Endothelial cell of umbilical vein (primary cell): Measurements from ENCODE around the gene PAIP2. TPM values are rescaled to one million over a fixed set of nuclear protein-coding genes. Genes with fewer than 3 reads are reported as not detected.

Experiments used
- BruUV-seq: library from RNA; stranded (reverse); fragments of 400-500 nt; replicated peaks from 2 replicates; lab custom pipeline; 2021; lab: Mats Ljungman, UMichigan
- CTCF ChIA-PET: fragments of 300-600, 350-600 bp; sonication (Branson Sonifier 250); formaldehyde crosslinking; loops from one replicate; lab custom pipeline; 2021; ENCODE audit warnings: antibody characterized with exemption, inconsistent platforms; lab: Charles Lee
- POLR2A ChIA-PET: fragments of 300-600, 350-600 bp; sonication (Branson Sonifier 250); formaldehyde crosslinking; loops from one replicate; lab custom pipeline; 2021; ENCODE audit warnings: antibody characterized with exemption, inconsistent platforms; lab: Charles Lee
- DNase-seq: peaks from one replicate; pipeline ENCODE4 v3.0.0-alpha.2; 2011; ENCODE audit warnings: low read depth, low spot score
- FAIRE-seq: peaks from 2 replicates; lab custom pipeline; 2011; peaks lifted over from hg19 to GRCh38; lab: Jason Lieb, UNC
- H2AFZ ChIP-seq: 2 replicates; pipeline ENCODE4 v1.6.0; 2012; ENCODE audit warnings: low read depth, low read length, control low read depth, inconsistent platforms
- H3K27ac ChIP-seq: 2 replicates; pipeline ENCODE4 v1.5.1; 2011; ENCODE audit warnings: low read depth, mild to moderate bottlenecking, control low read depth, low read length, moderate library complexity; ENCODE audit not compliant: insufficient read depth
- H3K27me3 ChIP-seq, 2 experiments: 2 replicates each; pipeline versions ENCODE4 v1.6.0 to v1.6.1; 2011; ENCODE audit warnings: low read length in 2 of 2, mixed read lengths in 1 of 2; ENCODE audit not compliant: control insufficient read depth in 2 of 2, insufficient read depth in 2 of 2
- H3K36me3 ChIP-seq, 2 experiments: 2 replicates in 1 of 2; 3 replicates in 1 of 2; pipeline ENCODE4 v1.5.1; 2011; ENCODE audit warnings: low read length in 2 of 2, mild to moderate bottlenecking in 1 of 2, moderate library complexity in 1 of 2; ENCODE audit not compliant: control insufficient read depth in 2 of 2, insufficient read depth in 2 of 2; ENCODE audit errors: extremely low read depth in 1 of 2
- H3K4me1 ChIP-seq: 3 replicates; pipeline ENCODE4 v1.5.1; 2011; ENCODE audit warnings: mild to moderate bottlenecking, low read length; ENCODE audit not compliant: control insufficient read depth, insufficient read depth; ENCODE audit errors: extremely low read depth
- H3K4me2 ChIP-seq: 2 replicates; pipeline ENCODE4 v1.6.1; 2011; ENCODE audit warnings: low read length, control low read depth, mixed read lengths; ENCODE audit not compliant: insufficient read depth
- H3K4me3 ChIP-seq, 3 experiments: fragments of 200-600 bp in 1 of 3; sonication (generic), shearing (Covaris generic) in 1 of 3; replicated peaks in 1 of 3; 2 replicates each; pipeline ENCODE4 v1.5.1; 2011 to 2016; ENCODE audit warnings: control low read depth in 3 of 3, low read length in 3 of 3, mild to moderate bottlenecking in 2 of 3, inconsistent platforms in 1 of 3, low read depth in 1 of 3, moderate library complexity in 1 of 3; ENCODE audit not compliant: insufficient read depth in 1 of 3
- H3K79me2 ChIP-seq: 2 replicates; pipeline ENCODE4 v1.6.0; 2012; ENCODE audit warnings: low read length, inconsistent platforms; ENCODE audit not compliant: control insufficient read depth, insufficient read depth
- H3K9ac ChIP-seq: replicated peaks from 2 replicates; pipeline ENCODE3; 2011; ENCODE audit warnings: low read length, control low read depth; ENCODE audit not compliant: insufficient read depth; ENCODE audit errors: extremely low read depth
- H3K9me1 ChIP-seq: replicated peaks from 3 replicates; pipeline ENCODE4 v1.6.0; 2011; ENCODE audit warnings: mild to moderate bottlenecking, low read length; ENCODE audit not compliant: control insufficient read depth, insufficient read depth; ENCODE audit errors: extremely low read depth
- H3K9me3 ChIP-seq: replicated peaks from 2 replicates; pipeline ENCODE4 v1.5.1; 2012; ENCODE audit warnings: low read length, inconsistent platforms; ENCODE audit not compliant: control insufficient read depth, insufficient read depth
- H4K20me1 ChIP-seq: replicated peaks from 2 replicates; pipeline ENCODE3; 2011; ENCODE audit warnings: mild to moderate bottlenecking, low read length; ENCODE audit not compliant: control insufficient read depth, insufficient read depth; ENCODE audit errors: extremely low read depth
- EZH2 ChIP-seq: IDR thresholded peaks from 2 replicates; pipeline ENCODE4 v1.6.1; 2012; ENCODE audit warnings: borderline replicate concordance, low read depth, mild to moderate bottlenecking, moderate library complexity, low read length, inconsistent platforms; ENCODE audit not compliant: severe bottlenecking
- FOS ChIP-seq: IDR thresholded peaks from 2 replicates; pipeline ENCODE4 v1.6.1; 2011; ENCODE audit warnings: mild to moderate bottlenecking, low read length, moderate library complexity, borderline replicate concordance; ENCODE audit not compliant: insufficient read depth
- GATA2 ChIP-seq: IDR thresholded peaks from 2 replicates; pipeline ENCODE4 v1.7.0; 2011; ENCODE audit warnings: low read depth, mild to moderate bottlenecking, moderate library complexity, mixed read lengths, low read length; ENCODE audit not compliant: insufficient read length, insufficient read depth
- JUN ChIP-seq: IDR thresholded peaks from 2 replicates; pipeline ENCODE4 v1.6.1; 2011; ENCODE audit warnings: borderline replicate concordance, low read depth; ENCODE audit not compliant: insufficient read length, insufficient read depth
- MAX ChIP-seq: IDR thresholded peaks from 2 replicates; pipeline ENCODE4 v1.6.1; 2011; ENCODE audit not compliant: insufficient read depth, insufficient read length
- MYC ChIP-seq: IDR thresholded peaks from one replicate; pipeline ENCODE4 v1.6.1; 2011; ENCODE audit warnings: mild to moderate bottlenecking, low read depth, low read length
- POLR2A ChIP-seq: IDR thresholded peaks from 2 replicates; pipeline ENCODE4 v1.6.1; 2012; ENCODE audit warnings: low read depth, mild to moderate bottlenecking, control low read depth, low read length
- POLR2AphosphoS5 ChIP-seq: IDR thresholded peaks from 2 replicates; pipeline ENCODE4 v1.6.1; 2012; ENCODE audit warnings: low read depth, mild to moderate bottlenecking, control low read depth, low read length, moderate library complexity; ENCODE audit not compliant: insufficient read depth
- dilution Hi-C: fragments of 300-500 bp; cut with MboI; formaldehyde crosslinking; loops from one replicate; pipeline ENCODE4 v1.15.0; 2019; ENCODE audit warnings: low sequenced_read_pairs; ENCODE audit not compliant: extremely low pct_ligation_motif_present
- intact Hi-C: fragments of 100-400 bp; cut with micrococcal nuclease; formaldehyde crosslinking; loops from one replicate; pipeline ENCODE4 v1.10.0; 2022
- polyA plus RNA-seq, 4 experiments: library from polyadenylated mRNA; depleted of rRNA in 3 of 4; stranded (reverse) in 3 of 4; unstranded in 1 of 4; fragments of >200 nt; gene quantifications; 2 replicates each; pipeline versions ENCODE4 v1.2.1 to v1.2.3, GENCODE V29; 2011 to 2012; ENCODE audit warnings: missing spikeins in 1 of 4
- total RNA-seq: library from RNA; stranded (reverse); gene quantifications from 2 replicates; pipeline ENCODE4 v1.2.3, GENCODE V29; 2021

The PAIP2 gene
- total and polyA plus RNA-seq, 2 donors (not counting 3 experiments of a cell fraction or from before 2014, with no cell fraction given): 52.1 to 80.4 TPM

GRCh38 chr5:139293202-139293506, 48.5 kb upstream of the PAIP2 start:
- POLR2A ChIA-PET: interaction anchor here (0.6 to 1.7 kb wide), 9 partner anchors 9 to 718 kb away, joined by 3 to 17 read pairs (median 3); partner anchors contain the start of genes HSPA9 and PAIP2
- dilution Hi-C loops: no loop called here
- BruUV-seq: no TSS peak

More at GRCh38 chr5:139293202-139293506, 48.5 kb upstream of the PAIP2 start:
- FAIRE-seq: no peak
- Histone ChIP-seq H3K27me3 (no peaks in the 10 kb centered on the region), H3K4me2 (peak overlapping the region; percentile 95), H3K36me3 (no peaks in the 10 kb centered on the region), H3K79me2 (peaks cover 48% of the 10 kb centered on the region), H3K4me3 (peak overlapping the region; percentile 36 to 78 (median 40)), H4K20me1 (peaks cover 19% of the 10 kb centered on the region), H3K9me3 (no peaks in the 10 kb centered on the region), H3K9ac (peak overlapping the region; percentile 84), H3K27ac (peak overlapping the region; percentile 98), H3K9me1 (no peaks in the 10 kb centered on the region), H3K4me1 (peaks cover 21% of the 10 kb centered on the region), H2AFZ (peak overlapping the region; percentile 94)
- intact Hi-C loops: loop anchor here (1.0 to 5.0 kb wide), 2 partner anchors 49 to 99 kb away; no protein-coding TSS in a partner anchor
- DNase-seq: no peak
- CTCF ChIA-PET: interaction anchor here (1.0 to 2.4 kb wide), 7 partner anchors 9 to 714 kb away, joined by 3 to 12 read pairs (median 5); partner anchors contain the start of gene PAIP2
- no peak for TF ChIP-seq JUN
- no peak for TF ChIP-seq EZH2
- no peak for TF ChIP-seq POLR2AphosphoS5
- no peak for TF ChIP-seq FOS
- TF ChIP-seq GATA2: no peak
- no peak for TF ChIP-seq POLR2A
- TF ChIP-seq MAX: no peak
- no peak for TF ChIP-seq MYC
